ENCODE data around the gene ASIC2.

The ASIC2 gene

GRCh38 chr17:33328129-33328528 lies 35.0 kb upstream of the ASIC2 start:
- peak in 1 of 2 donors; percentile 4 for DNase-seq (ENCODE audit: low read depth in 2 of 2)
- TF ChIP-seq, protein P1, sequence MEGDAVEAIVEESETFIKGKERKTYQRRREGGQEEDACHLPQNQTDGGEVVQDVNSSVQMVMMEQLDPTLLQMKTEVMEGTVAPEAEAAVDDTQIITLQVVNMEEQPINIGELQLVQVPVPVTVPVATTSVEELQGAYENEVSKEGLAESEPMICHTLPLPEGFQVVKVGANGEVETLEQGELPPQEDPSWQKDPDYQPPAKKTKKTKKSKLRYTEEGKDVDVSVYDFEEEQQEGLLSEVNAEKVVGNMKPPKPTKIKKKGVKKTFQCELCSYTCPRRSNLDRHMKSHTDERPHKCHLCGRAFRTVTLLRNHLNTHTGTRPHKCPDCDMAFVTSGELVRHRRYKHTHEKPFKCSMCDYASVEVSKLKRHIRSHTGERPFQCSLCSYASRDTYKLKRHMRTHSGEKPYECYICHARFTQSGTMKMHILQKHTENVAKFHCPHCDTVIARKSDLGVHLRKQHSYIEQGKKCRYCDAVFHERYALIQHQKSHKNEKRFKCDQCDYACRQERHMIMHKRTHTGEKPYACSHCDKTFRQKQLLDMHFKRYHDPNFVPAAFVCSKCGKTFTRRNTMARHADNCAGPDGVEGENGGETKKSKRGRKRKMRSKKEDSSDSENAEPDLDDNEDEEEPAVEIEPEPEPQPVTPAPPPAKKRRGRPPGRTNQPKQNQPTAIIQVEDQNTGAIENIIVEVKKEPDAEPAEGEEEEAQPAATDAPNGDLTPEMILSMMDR (IDR thresholded peaks at IDR 0.05; ENCODE audit: low read depth, low read length) = no peak
- no peak overlapping the region for H3K4me3 ChIP-seq (replicated peaks in 1 of 2; ENCODE audit: low read depth in 2 of 2, low read length in 2 of 2)

DNA sequence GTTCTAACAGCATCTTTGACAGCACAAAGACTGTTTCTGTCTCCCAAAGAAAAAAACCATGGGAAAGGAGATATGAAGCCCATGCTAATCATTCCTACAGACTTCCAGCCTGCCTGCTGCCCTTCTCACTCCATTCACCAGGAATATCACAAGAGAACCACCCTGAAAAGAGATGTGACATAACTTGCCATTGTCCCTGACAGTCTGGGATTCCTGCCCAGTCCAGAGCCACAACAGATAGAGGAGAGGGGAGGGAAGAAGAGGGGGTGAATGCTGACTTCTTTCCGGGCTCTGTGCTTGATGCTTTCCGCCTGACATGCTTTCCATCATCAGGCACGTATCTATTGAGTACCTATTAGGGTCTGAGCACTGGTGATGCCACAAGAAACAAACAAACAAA lies 31.6 kb upstream of the ASIC2 start:
- TF ChIP-seq, protein P1 (IDR thresholded peaks at IDR 0.05; ENCODE audit: low read depth, low read length) = no peak
- DNase-seq (ENCODE audit: low read depth in 2 of 2) = no peak
- H3K4me3 ChIP-seq (replicated peaks in 1 of 2; ENCODE audit: low read depth in 2 of 2, low read length in 2 of 2) = no peak overlapping the region

- no peak overlapping the region for H3K4me3 ChIP-seq (replicated peaks in 1 of 2; ENCODE audit: low read depth in 2 of 2, low read length in 2 of 2)
- TF ChIP-seq, protein P1 (IDR thresholded peaks at IDR 0.05; ENCODE audit: low read depth, low read length) = no peak
- DNase-seq (ENCODE audit: low read depth in 2 of 2) = no peak
Measured at GRCh38 chr17:33322063-33322462, 29.0 kb upstream of the ASIC2 start.

DNA sequence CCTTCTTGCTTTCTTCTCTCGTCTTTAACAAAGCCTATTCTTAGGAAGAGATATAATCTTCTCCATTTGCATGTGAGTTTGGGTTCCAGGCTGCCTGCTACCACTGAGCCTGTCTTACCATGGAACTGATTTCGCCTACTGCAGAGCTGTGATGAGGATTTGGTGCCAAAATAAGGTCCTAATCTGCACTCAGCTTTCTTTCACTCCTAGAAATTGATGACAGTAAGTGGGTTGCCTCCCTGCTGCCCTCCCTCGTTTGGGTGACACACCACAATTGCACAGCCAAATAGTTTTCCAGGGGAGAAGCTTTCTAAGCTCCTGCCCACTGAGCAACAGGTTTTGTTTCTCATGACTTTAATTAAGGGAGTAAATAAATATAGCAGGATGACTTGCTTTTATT lies 25.1 kb upstream of the ASIC2 start:
- DNase-seq (ENCODE audit: low read depth in 2 of 2) = no peak
- TF ChIP-seq, protein P1 (IDR thresholded peaks at IDR 0.05; ENCODE audit: low read depth, low read length) = no peak
- H3K4me3 ChIP-seq (replicated peaks in 1 of 2; ENCODE audit: low read depth in 2 of 2, low read length in 2 of 2) = no peak overlapping the region

DNA sequence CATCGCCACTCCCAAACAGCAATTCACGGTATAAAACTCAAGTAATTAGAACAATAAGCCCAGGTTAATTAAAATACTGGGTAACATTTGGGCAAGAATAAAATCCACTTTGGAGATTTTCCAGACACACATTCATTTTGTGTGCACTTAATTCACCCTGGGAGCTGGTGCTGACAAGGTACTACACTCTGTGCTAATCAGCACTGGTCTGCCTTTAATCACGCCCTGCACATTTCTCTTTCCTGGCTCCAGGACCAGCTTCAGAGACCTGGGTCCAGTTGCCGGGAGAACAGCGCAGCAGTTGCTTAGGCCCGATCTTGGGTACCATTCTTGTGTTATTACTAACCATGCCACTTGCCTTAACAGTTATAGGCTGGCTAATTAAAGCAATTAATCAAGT lies 23.7 kb upstream of the ASIC2 start:
- TF ChIP-seq, protein P1 (IDR thresholded peaks at IDR 0.05; ENCODE audit: low read depth, low read length) = no peak
- H3K4me3 ChIP-seq (replicated peaks in 1 of 2; ENCODE audit: low read depth in 2 of 2, low read length in 2 of 2) = no peak overlapping the region
- no peak for DNase-seq (ENCODE audit: low read depth in 2 of 2)

DNA sequence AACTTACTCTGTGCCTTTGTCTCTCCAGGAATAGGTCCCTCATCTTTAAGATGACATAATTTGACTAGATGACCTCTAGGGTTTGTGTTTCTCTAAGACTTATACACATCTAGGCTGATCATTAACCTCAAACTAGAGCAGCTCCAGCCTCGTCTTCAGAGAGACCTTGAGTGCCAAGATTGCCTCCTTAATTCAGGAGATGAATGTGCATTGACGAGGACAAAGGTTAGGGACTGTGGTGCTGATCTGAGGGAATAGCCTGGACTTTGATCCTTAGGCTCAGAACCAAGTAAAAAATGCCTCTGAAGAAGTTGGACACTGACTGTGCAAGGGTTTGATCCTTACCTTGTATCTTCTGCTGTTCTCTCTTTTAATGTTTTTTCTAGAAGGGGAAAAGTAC lies 17.2 kb upstream of the ASIC2 start:
- DNase-seq (ENCODE audit: low read depth in 2 of 2) = no peak
- TF ChIP-seq, protein P1 (IDR thresholded peaks at IDR 0.05; ENCODE audit: low read depth, low read length) = no peak
- H3K4me3 ChIP-seq (replicated peaks in 1 of 2; ENCODE audit: low read depth in 2 of 2, low read length in 2 of 2) = no peak overlapping the region

GRCh38 chr17:33303254-33303653 lies 10.2 kb upstream of the ASIC2 start:
- no peak overlapping the region for H3K4me3 ChIP-seq (replicated peaks in 1 of 2; ENCODE audit: low read depth in 2 of 2, low read length in 2 of 2)
- no peak for DNase-seq (ENCODE audit: low read depth in 2 of 2)
- TF ChIP-seq, protein P1 (IDR thresholded peaks at IDR 0.05; ENCODE audit: low read depth, low read length) = no peak
